Right atrium auricular region (tissue), 2 donors: ENCODE data around the gene AMH. TPM values are rescaled to one million over a fixed set of nuclear protein-coding genes. Genes with fewer than 3 reads are reported as not detected.
"Not testable (repeated sequence)": the region's sequence is repeated elsewhere in the genome, so short reads cannot be mapped to it uniquely, and the experiment has no call there.

Experiments
- DNase-seq: peaks from one replicate; pipeline ENCODE4 v3.0.0-alpha.2; 2019; ENCODE audit warnings: low spot score
- H3K27ac ChIP-seq, 2 donors: fragments of 200-600 bp; sonication (generic); 1 replicate in 1 of 2; 2 replicates in 1 of 2; pipeline ENCODE4 v1.5.1; 2016 to 2019
- H3K27me3 ChIP-seq, 2 donors: fragments of 200-600 bp; sonication (generic); one replicate each; pipeline versions ENCODE4 v1.5.1 to v1.6.0; 2017 to 2019
- H3K36me3 ChIP-seq: fragments of 200-600 bp; sonication (generic); one replicate; pipeline ENCODE4 v1.5.1; 2016
- H3K4me1 ChIP-seq, 2 donors: fragments of 200-600 bp; sonication (generic); one replicate each; pipeline versions ENCODE4 v1.5.1 to v1.6.0; 2017 to 2019
- H3K4me3 ChIP-seq, 2 donors: fragments of 200-600 bp; sonication (generic); 1 replicate in 1 of 2; 2 replicates in 1 of 2; pipeline ENCODE4 v1.5.1; 2017 to 2019; ENCODE audit warnings: mild to moderate bottlenecking in 1 of 2, moderate library complexity in 1 of 2
- H3K9me3 ChIP-seq, 2 donors: fragments of 200-600 bp; sonication (generic); one replicate each; pipeline ENCODE4 v1.5.1; 2019
- CTCF ChIP-seq, 2 donors: fragments of 200-600 bp; sonication (generic); IDR thresholded peaks; one replicate each; pipeline ENCODE4 v1.5.1; 2019; ENCODE audit warnings: antibody characterized with exemption in 2 of 2
- total RNA-seq, 2 donors: library from RNA; depleted of rRNA; stranded (reverse); fragments of >200 nt; gene quantifications; one replicate each; pipeline ENCODE4 v1.1.0, GENCODE V29; 2016

AMH gene
- total RNA-seq, 2 donors from 2014 or later: 0.98 TPM; not detected in 1

GRCh38 chr19:2280633-2281264 is 31.6 kb downstream of the AMH start:
- Histone ChIP-seq H3K27ac (no peak overlapping the region), H3K36me3 (peaks cover 7% of the 10 kb centered on the region), H3K4me1 (peaks cover 0 to 25% of the 10 kb centered on the region in 2 donors), H3K9me3 (no peaks in the 10 kb centered on the region), H3K4me3 (no peak overlapping the region), H3K27me3 (no peaks in the 10 kb centered on the region)
- no peak for TF ChIP-seq CTCF (IDR thresholded peaks at IDR 0.05)
- DNase-seq: no peak

GRCh38 chr19:2281265-2282061 is 32.3 kb downstream of the AMH start:
- Histone ChIP-seq H3K4me3 (peak overlapping the region; percentile 24 to 45), H3K27ac (peak overlapping the region; percentile 33 to 46), H3K4me1 (peaks cover 0 to 18% of the 10 kb centered on the region in 2 donors)
- not testable (repeated sequence) for H3K27me3 ChIP-seq, H3K9me3 ChIP-seq, H3K36me3 ChIP-seq, DNase-seq

- peak within 1 kb of the TSS; percentile 33 to 46 for H3K27ac ChIP-seq
- no peaks in the 10 kb centered on the region for H3K36me3 ChIP-seq
- peak; percentile 84 for DNase-seq
- no peaks in the 10 kb centered on the region for H3K9me3 ChIP-seq
- TF ChIP-seq CTCF (IDR thresholded peaks at IDR 0.05): no peak
- peak within 1 kb of the TSS; percentile 24 to 45 for H3K4me3 ChIP-seq
- H3K27me3 ChIP-seq: no peaks in the 10 kb centered on the region
- peaks cover 0 to 17% of the 10 kb centered on the region in 2 donors for H3K4me1 ChIP-seq
Observed at GRCh38 chr19:2282062-2282861, 33.1 kb downstream of the AMH start, which contains the start of gene PEAK3. PEAK3 (minus strand) TSS chr19:2282175; CDS start chr19:2280931, 1,244 bp downstream.

GRCh38 chr19:2282862-2283237 is 33.7 kb downstream of the AMH start:
- Histone ChIP-seq H3K36me3 (no peaks in the 10 kb centered on the region), H3K9me3 (no peaks in the 10 kb centered on the region), H3K27me3 (no peaks in the 10 kb centered on the region), H3K27ac (peak overlapping the region in 1 of 2 donors; percentile 46), H3K4me1 (peaks cover 0 to 17% of the 10 kb centered on the region in 2 donors), H3K4me3 (peak overlapping the region in 1 of 2 donors; percentile 45)
- TF ChIP-seq CTCF (IDR thresholded peaks at IDR 0.05): no peak
- DNase-seq: no peak

GRCh38 chr19:2283835-2284507 is 34.8 kb downstream of the AMH start:
- H3K27ac ChIP-seq: no peak overlapping the region
- H3K27me3 ChIP-seq: no peaks in the 10 kb centered on the region
- DNase-seq: no peak
- no peak overlapping the region for H3K4me3 ChIP-seq
- no peaks in the 10 kb centered on the region for H3K9me3 ChIP-seq
- H3K4me1 ChIP-seq: peaks cover 0 to 17% of the 10 kb centered on the region in 2 donors
- H3K36me3 ChIP-seq: no peaks in the 10 kb centered on the region
- TF ChIP-seq CTCF (IDR thresholded peaks at IDR 0.05): no peak
